ENCODE data around the gene LEPROT. TPM values are rescaled to one million over a fixed set of nuclear protein-coding genes. Genes with fewer than 3 reads are reported as not detected.

LEPROT gene
- total RNA-seq, 3 donors from 2014 or later = 56.4 to 74.8 (median 56.6) TPM

DNA sequence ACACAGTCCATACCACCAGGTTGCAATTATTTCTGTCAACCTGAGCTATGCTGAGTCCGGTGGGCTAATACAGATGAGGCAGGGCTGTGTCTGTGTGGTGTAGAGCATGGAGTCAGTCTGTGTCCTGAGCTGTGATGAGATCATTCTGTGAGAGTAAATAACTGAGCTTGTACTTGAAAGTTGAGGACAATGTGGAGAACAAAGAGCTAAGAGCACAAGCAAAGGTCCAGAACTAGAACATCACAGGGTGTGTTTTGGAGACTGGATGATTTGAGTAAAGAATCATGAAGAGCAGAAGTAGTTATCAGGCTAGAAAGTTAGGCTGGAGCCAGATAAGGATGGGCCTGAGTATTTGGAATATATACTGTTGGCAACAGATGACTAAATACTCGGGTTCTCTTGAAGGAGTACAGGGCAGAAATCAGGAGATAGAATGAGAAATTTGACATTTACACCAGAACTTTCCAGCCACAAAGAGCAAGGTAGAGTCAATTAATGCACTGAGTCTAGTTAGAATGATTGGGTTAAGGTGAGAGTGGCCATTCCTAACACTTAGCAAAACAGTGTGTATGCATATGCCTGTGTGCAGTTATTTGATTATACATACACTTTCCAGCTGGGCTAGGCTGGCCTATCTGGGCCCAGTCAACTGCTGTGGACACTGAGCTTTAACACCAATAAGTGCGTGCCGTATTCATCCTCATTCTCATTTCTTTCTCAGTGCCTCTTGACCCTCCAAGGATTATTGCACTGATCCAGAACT lies 48.8 kb downstream of the LEPROT start:
- Histone ChIP-seq H3K4me1 (ENCODE audit: low read depth) (no peaks in the 10 kb centered on the region), H3K9me3 (no peaks in the 10 kb centered on the region), H3K36me3 (ENCODE audit: low read depth) (no peaks in the 10 kb centered on the region), H3K4me3 (no peak overlapping the region)
- DNase-seq (no peak), ATAC-seq (no peak)
- intact Hi-C loops (cut with DNase I, micrococcal nuclease) = no loop called here
- TF ChIP-seq CTCF (IDR thresholded peaks at IDR 0.05) = no peak

DNA sequence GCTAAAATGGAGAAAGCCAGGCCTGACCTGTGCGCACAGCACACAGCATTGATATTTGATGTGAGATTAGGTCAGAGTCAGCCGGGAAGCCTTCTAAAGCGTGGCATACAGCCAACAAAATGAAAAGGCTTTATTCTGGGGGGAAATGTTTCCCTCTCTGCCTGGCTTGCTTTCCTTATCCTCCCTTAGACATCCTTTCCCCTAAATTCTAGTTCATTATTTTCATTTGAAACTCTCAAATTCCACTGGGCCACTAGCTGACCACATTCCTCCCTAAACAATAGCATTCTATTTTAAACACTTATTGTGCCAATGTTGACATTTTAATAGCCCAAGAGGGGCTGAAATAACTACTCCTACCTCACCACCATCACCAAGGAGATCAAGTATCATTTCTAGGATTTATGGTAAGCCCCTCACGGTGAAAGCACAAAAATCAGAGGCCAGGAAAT lies 49.4 kb downstream of the LEPROT start:
- DNase-seq = no peak
- Histone ChIP-seq H3K4me1 (ENCODE audit: low read depth) (no peaks in the 10 kb centered on the region), H3K36me3 (ENCODE audit: low read depth) (no peaks in the 10 kb centered on the region), H3K4me3 (no peak overlapping the region), H3K9me3 (no peaks in the 10 kb centered on the region)
- no peak for ATAC-seq
- no peak for TF ChIP-seq CTCF (IDR thresholded peaks at IDR 0.05)
- intact Hi-C loops (cut with DNase I, micrococcal nuclease) = no loop called here

- no peak for TF ChIP-seq CTCF (IDR thresholded peaks at IDR 0.05)
- intact Hi-C loops (cut with DNase I, micrococcal nuclease) = no loop called here
- DNase-seq (no peak), ATAC-seq (no peak)
- Histone ChIP-seq H3K4me3 (no peak overlapping the region), H3K36me3 (ENCODE audit: low read depth) (no peaks in the 10 kb centered on the region), H3K9me3 (no peaks in the 10 kb centered on the region), H3K4me1 (ENCODE audit: low read depth) (no peaks in the 10 kb centered on the region)
Observed at GRCh38 chr1:65470766-65471165, 50.3 kb downstream of the LEPROT start.

DNA sequence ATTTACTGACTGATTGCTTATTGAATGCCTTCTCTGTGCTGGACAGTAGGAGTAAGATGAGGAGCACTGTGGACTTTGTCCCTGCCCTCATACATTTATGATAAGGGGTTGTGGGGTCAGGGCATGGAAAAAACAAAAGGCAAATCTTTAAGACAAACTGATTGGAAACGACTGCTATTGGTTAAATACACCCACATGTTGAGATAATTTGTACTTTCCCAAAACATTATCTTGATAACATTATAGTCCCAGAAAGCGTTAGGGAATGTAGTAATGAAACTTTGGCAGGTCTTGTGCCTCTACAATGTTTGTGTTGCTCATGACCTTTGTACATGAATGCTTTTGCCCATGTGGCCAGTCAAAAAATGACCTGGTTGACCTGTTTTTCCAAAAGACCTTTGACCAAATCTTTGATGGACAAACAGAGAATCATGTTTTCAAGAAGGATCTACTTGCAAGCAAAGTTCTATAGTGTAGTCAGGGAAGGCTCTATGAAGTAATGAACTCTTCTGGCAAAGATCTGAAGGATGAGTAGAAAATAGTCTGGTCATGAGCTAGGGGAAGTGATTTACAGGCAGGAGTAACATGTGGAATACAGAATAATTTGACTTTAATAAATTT lies 50.9 kb downstream of the LEPROT start:
- H3K36me3 ChIP-seq (ENCODE audit: low read depth) = no peaks in the 10 kb centered on the region
- H3K4me1 ChIP-seq (ENCODE audit: low read depth) = no peaks in the 10 kb centered on the region
- TF ChIP-seq CTCF (IDR thresholded peaks at IDR 0.05) = no peak
- no peaks in the 10 kb centered on the region for H3K9me3 ChIP-seq
- H3K4me3 ChIP-seq = no peak overlapping the region
- ATAC-seq (no peak), DNase-seq (no peak)
- intact Hi-C loops (cut with DNase I, micrococcal nuclease) = no loop called here

- no peak for TF ChIP-seq CTCF (IDR thresholded peaks at IDR 0.05)
Observed at GRCh38 chr1:65471861-65472332, 51.4 kb downstream of the LEPROT start.

More at GRCh38 chr1:65471861-65472332, 51.4 kb downstream of the LEPROT start:
- Histone ChIP-seq H3K4me3 (no peak overlapping the region), H3K9me3 (no peaks in the 10 kb centered on the region), H3K36me3 (ENCODE audit: low read depth) (no peaks in the 10 kb centered on the region), H3K4me1 (ENCODE audit: low read depth) (no peaks in the 10 kb centered on the region)
- DNase-seq (no peak), ATAC-seq (no peak)
- intact Hi-C loops (cut with DNase I, micrococcal nuclease) = no loop called here

Data from mucosa of descending colon (tissue), 3 donors.